Right lobe of liver (tissue), 4 donors: ENCODE results near the gene FAM204A.

Experiments used
- CTCF ChIP-seq, 4 donors: fragments of 200-600 bp in 3 of 4; fragments of 450-650 bp in 1 of 4; IDR thresholded peaks; one replicate each; pipeline versions ENCODE4 v1.5.1 to v1.8.0; 2016 to 2022; ENCODE audit warnings: antibody characterized with exemption in 4 of 4, mild to moderate bottlenecking in 2 of 4
- POLR2A ChIP-seq: fragments of 450-650 bp; IDR thresholded peaks from one replicate; pipeline ENCODE4 v1.6.1; 2017; ENCODE audit warnings: antibody characterized with exemption, mild to moderate bottlenecking
- donor health status: DM: no; HTN: no; CAD: no.
- donor health status: DM: no; HTN: no; CAD: no.
- donor health status: DM: no; HTN: yes; CAD: no.

DNA sequence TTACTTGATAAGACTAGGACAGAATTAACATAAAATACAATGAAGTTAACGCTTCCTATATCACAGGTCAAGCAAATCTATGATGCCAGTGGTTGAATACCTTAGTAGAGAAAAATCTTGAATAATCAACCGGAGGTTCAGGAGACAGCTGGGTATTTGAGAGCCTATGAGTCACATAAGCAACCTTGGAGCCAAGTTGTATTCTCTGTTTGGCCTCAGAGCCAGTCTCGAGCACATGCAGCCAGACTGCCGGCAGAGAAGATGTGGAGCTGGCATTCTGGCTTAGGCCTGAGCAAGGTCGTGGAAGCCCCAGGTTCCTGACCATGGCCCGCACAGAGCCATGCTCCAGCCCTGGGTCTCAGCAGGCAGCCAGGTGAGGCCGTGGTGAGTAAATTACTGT is 90.3 kb downstream of the FAM204A start:
- TF ChIP-seq POLR2A (no peak), CTCF (IDR thresholded peaks at IDR 0.05) (no peak)
